Stimulated activated CD4-positive, alpha-beta T cell treated with anti-CD3 and anti-CD28 coated beads, Interleukin-2, amount 100 ng/mL, for 4 hours (primary cell): ENCODE measurements around the gene PIN1.
"Not testable (repeated sequence)": the region's sequence is repeated elsewhere in the genome, so short reads cannot be mapped to it uniquely, and the experiment has no call there.

Experiments
- DNase-seq: peaks from one replicate; pipeline ENCODE4 v3.0.0-alpha.2; 2020; ENCODE audit warnings: low read depth

The PIN1 gene

DNA sequence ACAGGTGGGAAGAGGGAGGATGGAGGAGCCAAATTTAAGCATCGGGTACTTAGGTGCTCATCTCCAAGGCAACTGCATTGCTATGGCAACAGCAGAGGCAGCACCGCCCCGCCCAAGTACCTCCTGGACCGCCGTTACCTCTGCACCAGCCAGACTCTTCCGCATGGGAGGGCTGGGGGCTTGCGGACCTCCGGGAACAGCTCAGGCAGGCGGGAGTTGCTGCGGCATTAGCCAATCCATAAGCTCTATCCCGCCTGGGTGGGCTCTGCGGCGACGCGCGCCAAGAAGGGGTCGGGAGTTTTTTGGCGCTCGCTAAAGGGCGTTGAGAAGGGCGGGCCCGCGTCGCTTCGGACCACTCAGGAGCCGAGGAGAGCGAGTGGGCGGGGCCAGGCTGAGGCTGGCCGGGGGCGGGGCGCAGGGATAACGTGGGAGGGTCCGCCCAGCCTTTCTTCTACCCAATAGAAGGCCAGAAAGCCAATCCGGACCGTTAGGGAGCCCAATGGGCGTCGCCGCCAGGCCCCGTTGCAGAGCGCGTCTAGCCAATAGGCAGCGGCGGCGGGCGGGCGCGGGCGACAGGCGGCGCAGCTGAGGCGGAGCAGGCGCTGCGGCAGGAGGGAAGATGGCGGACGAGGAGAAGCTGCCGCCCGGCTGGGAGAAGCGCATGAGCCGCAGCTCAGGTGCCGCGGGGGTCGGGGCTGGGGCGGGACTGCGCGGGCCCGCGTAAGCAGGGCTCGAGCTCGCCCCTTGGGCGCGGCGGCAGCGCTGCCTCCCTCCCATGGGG, at the start of gene PIN1:
Gene PIN1 (plus strand): TSS at position 593 of the 781 bp plus-strand sequence. CDS start 27 bp downstream, at position 620.
- peak; percentile 99 for DNase-seq

DNA sequence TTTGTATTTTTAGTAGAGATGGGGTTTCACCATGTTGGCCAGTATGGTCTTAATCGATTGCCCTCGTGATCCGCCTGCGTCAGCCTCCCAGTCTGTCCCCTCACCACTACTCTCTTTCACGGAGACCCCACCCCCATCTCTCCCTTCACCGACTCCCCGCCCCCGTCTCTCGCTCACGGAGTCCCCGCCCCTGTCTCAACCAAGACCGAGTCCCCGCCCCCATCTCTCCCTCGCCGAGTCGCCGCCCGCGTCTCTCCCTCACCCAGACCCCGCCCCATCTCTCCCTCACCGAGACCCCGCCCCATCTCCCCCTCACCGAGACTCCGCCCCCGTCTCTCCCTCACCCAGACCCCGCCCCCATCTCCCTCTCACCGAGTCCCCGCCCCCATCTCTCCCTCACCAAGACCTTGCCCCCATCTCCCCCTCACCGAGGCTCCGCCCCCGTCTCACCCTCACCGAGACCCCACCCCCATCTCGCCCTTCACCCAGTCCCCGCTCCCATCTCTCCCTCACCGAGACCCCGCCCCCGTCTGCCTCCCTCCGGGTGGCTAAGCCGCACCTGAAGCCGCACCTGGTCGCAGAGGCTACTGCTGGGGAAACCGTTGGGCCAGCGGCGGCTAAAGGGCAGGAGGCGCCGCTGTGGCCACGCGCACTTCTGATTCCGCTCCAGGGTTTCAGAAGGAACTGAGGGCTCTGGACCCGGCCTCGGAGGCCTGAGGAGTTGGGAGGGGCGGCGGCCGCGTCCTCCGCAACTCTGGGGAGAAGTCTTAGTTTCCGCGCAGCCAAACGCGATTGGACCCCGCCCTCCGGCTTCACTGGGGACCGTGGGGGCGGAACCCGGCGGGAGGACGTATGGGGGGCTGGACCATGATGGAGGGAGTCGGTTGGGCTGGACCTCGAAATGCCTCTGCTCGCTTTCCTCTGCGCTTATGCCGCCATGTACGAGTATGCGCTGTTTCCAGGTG, 49.5 kb upstream of the PIN1 start:
- peak; percentile 99 for DNase-seq

DNA sequence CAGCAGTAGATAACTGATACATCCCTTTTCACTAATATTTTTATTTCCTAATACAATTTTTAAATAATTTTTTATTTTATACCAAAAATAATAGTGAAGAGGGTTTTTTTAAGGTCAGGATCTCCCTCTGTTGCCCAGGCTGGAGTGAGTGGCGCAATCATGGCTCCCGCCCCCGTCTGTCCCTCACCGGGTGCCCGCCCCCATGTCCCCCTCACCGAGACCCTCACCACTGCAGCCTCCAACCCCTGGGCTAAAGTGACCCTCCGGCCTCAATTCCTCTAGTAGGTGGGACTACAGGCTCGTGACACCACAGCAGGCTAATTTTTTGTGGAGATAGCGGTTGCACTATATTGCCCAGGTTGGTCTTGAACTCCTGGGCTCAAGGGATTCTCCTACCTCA, 48.8 kb upstream of the PIN1 start:
- DNase-seq, result no peak

DNA sequence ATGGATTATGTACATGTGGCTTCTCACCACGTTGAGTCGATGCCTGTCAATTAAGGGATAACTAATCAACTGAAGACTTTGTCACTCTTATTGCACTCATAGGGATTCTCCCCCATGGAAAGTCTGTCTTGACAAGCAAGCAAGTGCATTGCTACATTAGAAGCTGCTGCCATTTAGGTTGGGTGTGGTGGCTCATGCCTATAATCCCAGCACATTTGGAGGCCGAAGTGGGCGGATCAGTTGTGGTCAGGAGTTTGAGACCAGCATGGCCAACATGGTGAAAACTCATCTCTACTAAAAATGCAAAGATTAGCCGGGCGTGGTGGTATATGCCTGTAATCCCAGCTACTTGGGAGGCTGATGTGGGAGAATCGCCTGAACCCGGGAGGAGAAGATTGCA, 48.3 kb upstream of the PIN1 start:
- no peak for DNase-seq

DNA sequence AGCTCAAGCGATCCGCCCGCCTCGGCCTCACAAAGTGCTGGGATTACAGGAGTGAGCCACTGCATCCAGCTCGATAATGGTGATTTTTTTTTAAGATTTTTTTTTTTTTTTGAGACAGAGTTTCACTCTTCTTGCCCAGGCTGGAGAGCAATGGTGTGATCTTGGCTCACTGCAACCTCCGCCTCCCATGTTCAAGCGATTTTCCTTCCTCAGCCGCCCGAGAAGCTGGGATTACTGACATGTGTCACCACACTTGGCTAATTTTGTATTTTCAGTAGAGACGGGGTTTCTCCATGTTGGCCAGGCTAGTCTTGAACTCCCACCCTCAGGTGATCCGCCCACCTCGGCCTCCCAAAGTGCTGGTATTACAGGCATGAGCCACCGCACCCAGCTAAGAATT, 46.5 kb upstream of the PIN1 start:
- not testable (repeated sequence) for DNase-seq

DNA sequence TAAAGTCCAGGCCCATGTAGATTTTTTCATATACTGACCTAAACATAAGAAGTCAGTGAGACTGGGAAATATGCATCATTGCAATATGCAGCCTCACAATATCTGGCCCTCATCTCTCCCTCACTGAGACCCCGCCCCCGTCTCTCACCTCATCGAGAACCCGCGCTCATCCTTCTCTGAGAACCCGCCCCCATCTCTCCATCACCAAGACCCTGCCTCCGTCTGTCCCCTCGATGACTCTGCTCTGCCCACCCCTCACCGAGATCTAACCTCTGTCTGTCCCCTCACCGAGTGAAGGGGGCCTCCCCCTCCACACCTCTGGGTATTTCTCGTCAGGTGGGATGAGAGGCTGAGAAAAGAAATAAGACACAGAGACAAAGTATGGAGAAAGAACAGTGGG, 46.1 kb upstream of the PIN1 start:
- DNase-seq, result no peak

DNA sequence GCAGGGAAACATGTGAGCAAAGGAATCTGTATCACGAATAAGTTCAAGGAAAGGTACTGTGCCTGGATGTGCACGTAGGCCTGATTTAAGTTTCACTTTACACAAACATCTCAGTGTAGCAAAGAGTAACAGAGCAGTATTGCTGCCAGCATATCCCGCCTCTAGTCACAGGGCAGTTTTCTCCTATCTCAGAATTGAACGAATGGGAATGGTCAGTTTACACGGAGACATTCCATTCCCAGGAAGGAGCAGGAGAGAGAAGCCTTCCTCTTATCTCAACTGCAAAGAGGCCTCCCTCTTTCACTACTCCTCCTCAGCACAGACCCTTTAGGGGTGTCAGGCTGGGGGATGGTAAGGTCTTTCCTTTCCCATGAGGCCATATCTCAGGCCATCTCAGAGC, 45.5 kb upstream of the PIN1 start:
- DNase-seq, result not testable (repeated sequence)

DNA sequence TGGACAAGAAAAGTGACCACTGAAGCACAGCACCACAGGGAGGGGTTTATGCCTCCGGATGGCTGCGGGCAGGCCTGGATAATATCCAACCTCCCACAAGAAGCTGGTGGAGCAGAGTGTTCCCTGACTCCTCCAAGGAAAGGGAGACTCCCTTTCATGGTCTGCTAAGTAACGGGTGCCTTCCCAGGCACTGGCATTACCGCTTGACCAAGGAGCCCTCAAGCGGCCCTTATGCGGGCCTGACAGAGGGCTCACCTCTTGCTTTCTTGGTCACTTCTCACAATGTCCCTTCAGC, 44.1 kb upstream of the PIN1 start:
- not testable (repeated sequence) for DNase-seq

DNA sequence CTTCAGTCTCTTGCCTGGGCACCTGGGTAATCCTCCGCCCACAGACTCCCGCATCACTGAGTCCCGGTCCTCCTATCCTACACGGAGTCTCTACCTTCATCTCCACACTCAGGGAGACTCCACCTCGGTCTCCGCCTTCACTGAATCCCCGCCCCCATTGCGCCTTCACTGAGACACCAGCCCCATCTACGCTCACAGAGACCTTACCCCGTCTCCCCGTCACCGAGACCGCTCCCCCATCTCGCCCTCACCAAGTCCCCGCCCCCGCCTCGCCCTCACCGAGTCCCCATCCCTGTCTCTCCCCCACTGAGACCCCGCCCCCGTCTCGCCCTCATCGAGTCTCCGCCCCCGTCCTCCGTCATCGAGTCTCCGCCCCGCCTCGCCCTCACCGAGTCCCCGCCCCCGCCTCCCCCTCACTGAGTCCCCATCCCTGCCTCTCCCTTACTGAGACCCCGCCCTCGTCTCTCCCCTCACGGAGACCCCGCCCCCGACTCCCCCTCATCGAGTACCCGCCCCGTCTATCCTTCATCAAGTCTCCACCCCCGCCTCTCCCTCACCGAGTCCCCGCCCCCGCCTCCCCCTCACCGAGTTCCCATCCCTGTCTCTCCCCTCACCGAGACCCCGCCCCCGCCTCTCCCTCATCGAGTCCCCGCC, 43.4 kb upstream of the PIN1 start:
- peak; percentile 98 for DNase-seq

DNA sequence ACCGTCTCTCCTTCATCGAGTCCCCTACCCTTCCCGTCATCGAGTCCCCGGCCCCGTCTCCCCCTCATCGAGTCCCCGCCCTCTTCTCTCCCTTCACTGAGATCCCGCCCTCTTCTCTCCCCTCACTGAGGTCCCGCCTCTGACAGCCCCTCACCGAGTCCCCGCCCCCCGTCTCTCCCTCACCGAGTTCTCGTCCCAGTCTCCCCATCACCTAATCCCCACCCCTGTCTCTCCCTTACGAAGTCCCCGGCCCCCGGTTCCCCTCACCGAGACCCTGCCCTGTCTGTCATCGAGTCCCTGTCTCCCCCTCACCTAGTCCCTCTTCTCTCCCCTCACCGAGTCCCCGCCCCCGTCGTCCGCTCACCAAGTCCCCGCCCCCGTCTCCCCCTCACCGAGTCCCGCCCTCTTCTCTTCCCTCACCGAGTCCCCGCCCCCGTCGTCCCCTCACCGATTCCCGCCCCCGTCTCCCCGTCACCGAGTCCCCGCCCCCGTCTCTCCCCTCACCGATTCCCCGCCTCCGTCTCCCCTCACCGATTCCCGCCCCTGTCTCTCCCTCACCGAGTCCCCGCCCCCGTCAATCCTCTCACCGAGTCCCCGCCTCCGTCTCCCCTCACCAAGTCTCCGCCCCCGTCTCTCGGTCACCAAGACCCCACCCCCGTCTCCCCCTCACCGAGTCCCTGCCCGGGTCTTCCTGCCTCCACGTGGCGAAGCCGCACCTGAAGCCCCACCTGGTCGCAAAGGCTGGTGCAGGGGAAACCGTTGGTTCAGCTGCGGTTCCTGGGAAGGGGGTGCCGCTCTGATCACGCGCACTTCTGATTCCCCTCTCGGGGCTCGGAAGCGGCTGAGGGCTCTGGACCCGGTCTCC, 42.7 kb upstream of the PIN1 start:
- peak; percentile 95 for DNase-seq

DNA sequence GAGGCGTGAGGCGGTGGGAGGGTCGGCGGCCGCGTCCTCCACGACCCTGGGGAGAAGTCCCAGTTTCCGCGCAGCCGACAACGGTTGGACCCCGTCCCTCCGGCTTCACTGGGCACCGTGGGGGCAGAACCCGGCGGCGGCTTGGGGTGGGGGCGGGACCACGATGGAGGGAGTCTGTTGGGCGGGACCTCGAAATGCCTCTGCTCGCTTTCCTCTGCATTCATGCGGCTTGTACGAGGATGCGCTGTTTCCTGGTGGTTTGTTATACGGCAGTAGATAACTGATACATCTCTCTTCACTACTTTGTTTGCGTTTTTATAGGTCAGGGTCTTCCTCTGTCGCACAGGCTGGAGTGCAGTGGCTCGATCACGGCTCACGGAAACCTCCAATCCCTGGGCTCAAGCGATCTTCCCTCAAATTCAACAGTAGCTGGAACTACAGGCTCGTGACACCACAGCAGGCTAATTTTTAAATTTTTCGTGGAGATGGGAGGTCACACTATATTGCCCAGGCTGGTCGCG, 42.0 kb upstream of the PIN1 start:
- DNase-seq, result peak; percentile 63

DNA sequence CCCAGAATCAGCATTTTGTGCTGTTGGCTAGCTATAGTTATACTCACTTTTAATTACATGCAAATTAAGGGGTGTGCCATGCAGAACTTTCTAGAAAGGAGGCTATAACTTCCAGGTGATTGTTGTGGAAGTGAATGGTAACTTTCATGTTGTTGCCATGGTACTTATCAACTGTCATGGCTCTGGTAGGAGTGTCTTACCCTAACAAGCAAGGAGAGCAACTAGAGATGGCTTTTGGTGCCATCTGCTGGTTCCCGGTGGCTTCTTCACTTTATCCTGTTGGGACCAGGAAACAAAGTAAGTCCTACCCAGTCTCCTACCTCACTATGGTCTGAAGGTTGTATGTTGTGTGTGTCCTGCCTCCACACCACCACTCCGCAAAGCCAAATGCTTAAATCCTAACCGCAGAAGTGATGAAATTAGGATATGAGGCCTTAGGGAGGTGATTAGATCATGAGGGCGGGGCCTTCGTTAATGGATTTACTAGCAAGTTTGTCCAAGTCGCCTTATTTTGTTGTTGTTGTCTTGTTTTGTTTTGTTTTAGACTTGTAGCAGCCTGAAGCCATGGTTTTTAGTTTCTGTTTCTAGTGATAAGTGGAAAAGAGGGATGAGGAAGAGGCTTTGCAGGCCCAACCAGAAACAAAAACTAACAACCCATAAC, 38.9 kb upstream of the PIN1 start:
- peak; percentile 78 for DNase-seq

DNA sequence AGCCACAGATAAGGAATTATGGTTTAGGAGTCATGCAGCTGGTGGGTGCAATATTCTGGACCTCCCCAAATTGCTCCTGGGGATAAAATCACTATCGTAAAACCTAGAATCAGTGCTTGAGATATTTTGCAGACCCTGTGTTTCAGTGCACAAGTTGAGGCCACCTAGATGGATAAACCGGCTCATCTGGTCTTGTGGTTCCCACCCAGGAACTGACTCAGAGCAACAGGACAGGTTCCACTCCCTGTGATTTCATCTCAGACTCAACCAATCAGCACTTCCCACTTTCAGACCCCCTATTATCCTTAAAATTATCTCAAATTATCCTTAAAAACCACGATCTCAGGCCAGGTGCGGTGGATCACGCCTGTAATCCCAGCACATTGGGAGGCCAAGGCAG, 37.2 kb upstream of the PIN1 start:
- no peak for DNase-seq

DNA sequence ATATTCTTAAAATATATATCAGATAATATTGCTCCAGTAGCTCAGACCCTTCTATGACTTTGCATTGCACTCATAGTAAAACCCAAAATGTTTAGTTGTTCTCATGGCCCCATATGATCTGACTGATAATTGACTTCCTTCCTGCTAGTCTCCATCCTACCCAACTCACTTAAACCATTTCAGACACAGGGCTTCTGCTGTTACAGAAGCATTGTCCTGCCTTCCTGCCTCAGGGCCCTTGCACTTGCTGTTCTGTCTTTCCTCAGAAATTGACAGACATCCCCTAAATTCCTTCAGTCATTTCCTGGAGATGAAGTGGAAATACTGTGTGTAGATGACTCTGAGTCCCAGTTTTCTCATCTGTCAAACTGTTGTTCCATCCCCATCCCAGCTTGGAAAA, 36.0 kb upstream of the PIN1 start:
- no peak for DNase-seq

DNA sequence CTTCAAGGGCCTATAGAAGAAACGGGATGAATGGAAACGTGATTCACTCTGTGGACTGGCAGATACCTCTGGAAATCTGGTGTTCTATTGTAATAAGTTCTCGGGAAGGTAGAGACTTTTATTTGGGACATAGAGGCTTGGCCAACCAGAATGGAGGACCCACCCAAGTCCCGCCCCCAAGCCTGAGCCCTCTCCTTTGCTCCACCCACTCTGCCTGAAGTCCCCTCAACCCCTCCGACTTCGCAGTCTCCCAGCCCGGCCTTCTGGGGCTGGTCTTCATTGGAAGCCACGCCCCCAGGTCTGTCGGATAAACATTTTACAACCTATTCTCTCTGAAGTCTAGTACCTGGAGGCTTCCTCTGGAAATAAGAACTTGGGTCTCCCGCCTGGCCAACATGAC, 33.1 kb upstream of the PIN1 start:
- no peak for DNase-seq

DNA sequence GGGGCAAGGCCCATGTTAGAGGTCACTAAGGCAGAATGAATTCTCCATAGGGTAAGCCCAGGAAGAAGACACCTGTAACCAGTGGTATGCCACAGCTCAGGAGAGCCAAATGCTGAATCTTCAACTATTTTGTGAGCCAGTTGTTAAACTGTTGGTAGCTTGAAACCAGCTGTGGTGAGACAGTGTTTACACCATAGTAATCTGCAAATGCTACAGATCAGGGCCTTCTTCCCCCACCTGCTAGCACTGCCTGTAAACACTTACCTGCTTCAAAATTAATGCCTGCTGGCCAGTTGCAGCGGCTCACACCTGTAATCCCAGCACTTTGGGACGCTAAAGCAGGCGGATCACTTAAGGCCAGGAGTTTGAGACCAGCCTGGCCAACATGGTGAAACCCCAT, 28.3 kb upstream of the PIN1 start:
- DNase-seq, result no peak

DNA sequence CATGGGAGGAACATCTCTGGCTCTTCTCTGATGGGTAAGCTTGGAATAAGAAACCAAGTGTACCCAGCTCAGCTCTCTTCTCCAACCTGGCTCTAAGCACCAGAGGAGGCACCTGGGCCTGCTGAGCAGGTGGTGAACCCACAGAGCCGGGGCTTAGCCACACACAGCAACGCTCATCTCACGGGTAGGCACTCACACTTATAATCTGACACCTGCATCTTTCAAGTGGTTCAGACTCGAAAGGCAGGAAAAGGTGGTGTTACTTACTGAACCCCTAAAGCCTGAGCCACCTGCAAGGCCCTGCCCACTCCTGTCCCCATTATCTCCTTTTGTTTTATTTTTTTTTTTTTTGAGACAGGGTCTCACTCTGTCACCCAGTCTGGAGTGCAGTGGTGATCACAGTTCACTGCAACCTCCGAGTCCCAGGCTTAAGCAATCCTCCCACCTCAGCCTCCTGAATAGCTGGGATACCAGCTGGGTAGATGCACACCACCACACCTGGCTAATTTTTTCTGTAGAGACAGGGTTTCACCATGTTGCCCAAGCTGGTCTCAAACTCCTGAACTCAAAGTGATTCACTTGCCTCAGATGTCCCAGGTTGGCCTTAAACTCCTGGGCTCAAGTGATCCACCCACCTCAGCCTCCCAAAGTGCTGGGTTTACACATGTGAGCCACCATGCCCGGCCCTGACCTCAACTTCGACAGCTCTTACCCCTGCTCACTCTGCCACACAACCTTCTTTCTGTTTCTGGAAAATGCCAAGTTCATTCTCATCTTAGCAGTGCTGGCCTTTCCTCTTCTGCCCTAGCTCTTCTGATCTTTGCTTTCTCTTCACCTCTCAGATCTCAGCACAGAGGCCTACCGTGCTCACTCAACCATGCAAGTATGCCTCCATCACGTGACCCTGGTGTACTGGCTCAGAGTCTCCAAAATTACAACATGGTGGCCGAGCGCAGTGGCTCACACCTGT, 26.0 kb upstream of the PIN1 start:
- no peak for DNase-seq

DNA sequence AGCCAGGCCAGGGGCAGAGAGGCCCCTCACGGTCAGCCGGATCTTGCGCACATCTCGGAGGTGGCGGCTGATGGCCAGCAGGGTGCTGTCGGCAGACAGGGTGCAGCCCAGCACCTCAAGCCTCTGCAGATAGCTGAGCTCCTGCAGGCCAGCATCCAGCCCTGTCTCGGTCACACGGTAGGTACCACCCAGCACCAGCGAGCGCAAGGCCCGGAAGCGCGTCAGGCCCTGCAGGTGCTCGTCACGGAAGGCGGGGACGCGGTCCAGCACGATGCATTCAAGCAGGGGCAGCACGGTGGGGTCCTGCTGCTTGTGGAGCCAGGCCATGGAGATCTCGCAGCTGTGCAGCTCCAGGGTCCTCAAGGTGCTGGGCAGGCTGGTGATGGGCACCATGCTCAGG, 24.0 kb upstream of the PIN1 start:
- no peak for DNase-seq

DNA sequence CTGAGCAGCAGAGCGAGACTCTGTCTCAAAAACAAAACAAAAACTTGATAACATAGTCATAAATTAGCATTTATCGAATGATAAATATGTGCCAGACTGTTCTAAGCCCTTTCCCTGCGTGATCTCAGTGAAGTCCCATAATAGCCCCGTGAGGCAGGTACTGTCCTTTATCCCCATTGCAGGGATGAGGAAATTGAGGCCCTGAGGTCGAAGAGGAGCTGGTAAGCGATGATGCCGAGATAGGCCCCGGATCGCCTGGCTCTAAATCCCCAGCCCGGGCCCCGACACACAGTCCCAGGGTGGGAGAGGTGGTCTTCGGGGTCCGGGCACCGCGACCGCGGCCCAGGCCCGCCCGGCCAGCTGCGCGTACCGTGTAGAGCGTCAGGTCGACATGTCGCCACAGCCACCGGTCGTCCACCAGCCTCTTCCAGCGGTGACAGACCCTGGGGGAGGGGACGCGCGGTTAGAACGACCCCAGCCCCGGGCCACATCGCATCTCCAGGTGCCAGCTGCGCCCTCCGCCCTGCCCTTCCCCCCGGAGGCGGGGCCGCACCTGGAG, 16.9 kb upstream of the PIN1 start:
- DNase-seq, result no peak
